NCI-H146 treated with DMSO at 0.1 percent for 48 hours (cell line): Measurements from ENCODE around the gene CAPN3.

Source experiments
- DNase-seq: peaks from one replicate; lab custom pipeline; 2025; ENCODE audit not compliant: unreplicated experiment; lab: John Stamatoyannopoulos, UW

CAPN3 gene

DNA sequence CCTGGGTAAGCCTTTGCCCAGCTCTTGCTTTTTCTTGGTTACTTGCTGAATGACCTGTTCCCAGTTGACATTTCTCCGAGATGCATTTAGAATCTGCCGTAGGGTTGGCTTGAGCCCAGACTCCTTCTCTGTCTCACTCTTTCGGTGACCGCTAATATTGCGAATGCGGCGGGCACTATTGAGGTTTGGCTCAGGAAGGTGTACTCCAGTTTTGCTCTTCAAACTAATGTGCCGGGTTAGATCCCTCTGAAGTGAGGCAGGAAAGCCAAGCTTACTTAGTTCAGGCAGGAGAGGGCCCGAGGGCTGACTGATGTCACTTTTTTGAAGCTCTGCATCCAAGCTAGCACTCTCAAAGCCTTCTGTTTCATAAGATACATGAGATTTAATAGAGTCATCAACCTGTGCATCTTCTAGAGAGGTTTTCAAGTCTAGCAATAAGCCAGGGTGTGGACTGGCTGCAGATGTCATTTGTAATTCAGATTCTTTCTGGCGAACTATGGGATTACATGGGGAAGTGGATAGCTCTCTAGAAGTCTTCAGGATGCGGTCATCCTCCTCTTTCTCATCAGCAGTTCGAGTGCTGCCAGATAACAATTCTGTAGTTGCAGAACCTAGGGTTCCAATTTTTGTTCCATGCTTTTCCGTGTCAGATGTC is 90.6 kb downstream of the CAPN3 start:
- no peak for DNase-seq

- DNase-seq: no peak
Observed at GRCh38 chr15:42450425-42450790, 91.1 kb downstream of the CAPN3 start.

DNA sequence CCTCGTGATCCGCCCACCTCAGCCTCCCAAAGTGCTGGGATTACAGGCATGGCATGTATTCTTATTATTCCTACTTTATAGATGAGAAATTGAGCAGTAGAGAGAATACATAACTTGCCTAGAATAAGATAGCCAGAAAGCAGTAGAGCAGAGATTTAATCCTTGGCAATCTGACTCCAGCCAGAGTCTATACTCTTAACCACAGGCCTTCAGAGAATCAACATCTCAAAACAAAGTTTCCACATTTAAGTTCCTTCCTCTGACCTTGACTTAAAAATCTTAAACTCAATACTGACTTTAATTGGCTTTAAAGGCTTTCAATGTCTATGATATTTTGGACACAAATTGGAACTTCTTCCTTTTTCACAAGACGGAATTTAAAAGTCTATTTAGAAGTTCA is 94.5 kb downstream of the CAPN3 start:
- no peak for DNase-seq

GRCh38 chr15:42456531-42456930 is 97.2 kb downstream of the CAPN3 start:
- DNase-seq: no peak

DNA sequence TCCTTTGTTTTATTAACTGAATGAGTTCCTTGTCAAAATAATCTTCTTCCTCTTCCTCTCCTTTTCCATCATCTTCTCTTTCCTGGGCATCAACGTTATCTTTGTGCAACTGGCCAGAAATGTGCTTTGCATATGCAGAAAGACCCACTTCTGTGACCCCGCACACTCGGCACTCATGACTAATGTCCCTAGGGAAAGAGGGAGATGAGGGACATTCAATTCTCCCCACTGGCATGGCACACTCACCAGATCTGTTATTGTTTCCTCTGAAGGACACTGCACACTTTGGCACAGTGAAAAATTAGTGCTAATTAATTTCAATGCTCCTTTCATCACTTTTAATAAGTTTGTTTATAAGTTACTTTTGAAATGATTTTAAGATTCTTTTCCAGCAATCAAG is 97.7 kb downstream of the CAPN3 start:
- no peak for DNase-seq

DNA sequence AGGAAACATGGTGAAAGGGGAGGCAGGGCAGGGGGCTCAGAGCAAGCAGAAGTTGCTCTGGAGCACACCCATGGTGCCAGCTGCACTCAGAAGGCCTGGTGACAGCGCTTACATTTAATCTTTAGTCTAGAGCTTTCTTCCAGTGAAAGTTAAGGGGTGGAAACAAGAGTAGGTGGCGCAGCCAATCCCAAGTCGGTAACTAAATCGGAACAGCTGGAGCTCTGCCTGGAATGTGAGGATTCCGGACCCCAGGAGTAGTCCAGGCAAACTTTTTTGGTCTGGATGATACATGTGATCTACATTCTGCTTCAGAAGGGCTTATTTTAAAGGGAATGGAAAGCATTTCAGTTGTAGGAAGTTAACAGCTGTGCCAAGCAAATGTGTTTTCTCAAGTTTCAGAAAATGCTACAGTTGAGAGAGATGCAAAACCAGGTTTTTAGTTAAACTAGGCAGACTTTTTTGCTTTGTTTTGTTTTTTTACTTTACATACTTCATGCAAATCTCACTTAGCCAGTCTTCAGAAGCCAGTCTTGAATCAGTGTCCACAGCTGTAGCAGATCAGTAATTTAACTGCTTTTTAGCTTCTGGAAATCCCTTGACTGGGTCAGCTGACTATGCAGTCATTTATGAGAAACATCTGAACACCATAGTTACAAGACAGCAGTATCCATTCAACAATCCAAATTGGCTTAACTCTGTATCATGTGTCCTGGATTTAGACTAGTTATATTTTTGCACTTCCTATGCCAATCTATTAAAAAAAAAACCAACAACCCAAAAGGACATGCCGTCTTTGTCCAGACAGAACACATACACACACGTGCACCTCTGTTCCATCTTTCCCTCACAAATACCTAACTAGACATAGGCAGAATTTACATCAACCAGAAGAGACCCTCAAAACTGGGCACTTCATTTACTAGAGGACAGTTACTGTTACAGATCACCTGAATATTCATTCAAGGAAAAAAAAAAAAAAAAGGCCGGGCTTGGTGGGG is 98.4 kb downstream of the CAPN3 start:
- DNase-seq: no peak

- no peak for DNase-seq
Observed at GRCh38 chr15:42461261-42461660, 102.0 kb downstream of the CAPN3 start.
